Thyroid gland (tissue), 4 donors: ENCODE measurements around the gene SLC32A1. TPM values are rescaled to one million over a fixed set of nuclear protein-coding genes. Genes with fewer than 3 reads are reported as not detected.

Source experiments
- DNase-seq, 2 donors: peaks; one replicate each; pipeline ENCODE4 v3.0.0-alpha.2; 2019
- H3K27ac ChIP-seq, 3 donors: fragments of 200-600 bp; sonication (generic); 1 replicate in 2 of 3; 2 replicates in 1 of 3; pipeline ENCODE4 v1.5.1; 2016 to 2019; ENCODE audit warnings: mild to moderate bottlenecking in 1 of 3, moderate library complexity in 1 of 3
- H3K27me3 ChIP-seq: fragments of 200-600 bp; sonication (generic); one replicate; pipeline ENCODE4 v1.5.1; 2019
- H3K36me3 ChIP-seq, 2 donors: fragments of 200-600 bp; sonication (generic); one replicate each; pipeline ENCODE4 v1.5.1; 2016 to 2019
- H3K4me1 ChIP-seq, 2 donors: fragments of 200-600 bp; sonication (generic); one replicate each; pipeline ENCODE4 v1.5.1; 2017 to 2019
- H3K4me3 ChIP-seq, 3 donors: fragments of 200-600 bp; sonication (generic); replicated peaks in 1 of 3; 1 replicate in 2 of 3; 2 replicates in 1 of 3; pipeline ENCODE4 v1.5.1; 2016; ENCODE audit warnings: mild to moderate bottlenecking in 1 of 3
- H3K9me3 ChIP-seq: fragments of 200-600 bp; sonication (generic); one replicate; pipeline ENCODE4 v1.5.1; 2017
- POLR2A ChIP-seq, 2 donors: fragments of 450-650 bp; IDR thresholded peaks; one replicate each; pipeline ENCODE4 v1.6.1; 2017; ENCODE audit warnings: antibody characterized with exemption in 2 of 2, mild to moderate bottlenecking in 2 of 2, moderate library complexity in 1 of 2
- WGBS, 2 donors: methylation state at CpG; one replicate each; pipeline ENCODE4 v1.1.5; 2017; 5-methylcytosine and 5-hydroxymethylcytosine counted together
- intact Hi-C: fragments of 100-400 bp; cut with DNase I; formaldehyde crosslinking; loops from one replicate; pipeline ENCODE4 v1.15.1; 2023
- small RNA-seq: library from RNA; depleted of rRNA; stranded (forward); fragments of <200 nt; gene quantifications from one replicate; pipeline ENCODE3, GENCODE V24; 2016
- total RNA-seq, 4 donors: library from RNA; depleted of rRNA; stranded (reverse); fragments of >200 nt; gene quantifications; one replicate each; pipeline ENCODE4 v1.2.3, GENCODE V29; 2016
- TF ChIP-seq, protein P1 (sequence below), 6 experiments: fragments of 200-600 bp in 3 of 6; fragments of 450-650 bp in 3 of 6; sonication (generic) in 3 of 6; IDR thresholded peaks; one replicate each; pipeline ENCODE4 v1.5.1; 2016 to 2019; ENCODE audit warnings: antibody characterized with exemption in 6 of 6, mild to moderate bottlenecking in 2 of 6, inconsistent platforms in 1 of 6, moderate library complexity in 1 of 6

Gene SLC32A1
- total RNA-seq, 4 donors from 2014 or later: not detected

DNA sequence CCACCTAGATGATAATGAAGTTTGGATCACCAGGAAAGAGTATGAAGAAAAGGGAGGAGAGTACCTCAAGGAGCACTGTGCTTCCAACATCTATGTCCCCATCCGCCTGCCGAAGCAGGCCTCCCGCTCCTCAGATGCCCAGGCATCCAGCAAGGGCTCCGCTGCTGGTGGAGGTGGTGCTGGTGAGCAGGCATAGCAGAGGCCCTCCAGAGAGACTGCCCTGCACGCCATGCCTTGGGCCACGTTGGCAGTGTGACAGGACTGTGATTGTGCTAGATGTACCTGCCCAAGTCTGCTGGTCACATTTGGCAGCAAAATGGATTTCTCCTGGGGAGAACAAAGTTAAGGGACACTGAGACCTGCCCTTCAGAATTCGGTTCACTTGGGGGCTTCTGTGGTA lies 47.3 kb downstream of the SLC32A1 start:
- Histone ChIP-seq H3K9me3 (no peaks in the 10 kb centered on the region), H3K27ac (no peak overlapping the region), H3K36me3 (peaks cover 36 to 58% of the 10 kb centered on the region in 2 donors), H3K27me3 (no peaks in the 10 kb centered on the region), H3K4me3 (no peak overlapping the region), H3K4me1 (no peaks in the 10 kb centered on the region)
- no peak for DNase-seq
- TF ChIP-seq, protein P1, sequence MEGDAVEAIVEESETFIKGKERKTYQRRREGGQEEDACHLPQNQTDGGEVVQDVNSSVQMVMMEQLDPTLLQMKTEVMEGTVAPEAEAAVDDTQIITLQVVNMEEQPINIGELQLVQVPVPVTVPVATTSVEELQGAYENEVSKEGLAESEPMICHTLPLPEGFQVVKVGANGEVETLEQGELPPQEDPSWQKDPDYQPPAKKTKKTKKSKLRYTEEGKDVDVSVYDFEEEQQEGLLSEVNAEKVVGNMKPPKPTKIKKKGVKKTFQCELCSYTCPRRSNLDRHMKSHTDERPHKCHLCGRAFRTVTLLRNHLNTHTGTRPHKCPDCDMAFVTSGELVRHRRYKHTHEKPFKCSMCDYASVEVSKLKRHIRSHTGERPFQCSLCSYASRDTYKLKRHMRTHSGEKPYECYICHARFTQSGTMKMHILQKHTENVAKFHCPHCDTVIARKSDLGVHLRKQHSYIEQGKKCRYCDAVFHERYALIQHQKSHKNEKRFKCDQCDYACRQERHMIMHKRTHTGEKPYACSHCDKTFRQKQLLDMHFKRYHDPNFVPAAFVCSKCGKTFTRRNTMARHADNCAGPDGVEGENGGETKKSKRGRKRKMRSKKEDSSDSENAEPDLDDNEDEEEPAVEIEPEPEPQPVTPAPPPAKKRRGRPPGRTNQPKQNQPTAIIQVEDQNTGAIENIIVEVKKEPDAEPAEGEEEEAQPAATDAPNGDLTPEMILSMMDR (IDR thresholded peaks at IDR 0.05): no peak
- no peak for TF ChIP-seq POLR2A (IDR thresholded peaks at IDR 0.05)
- WGBS, 2 donors: 96 to 98% methylated on average over 5 to 7 of the region's 7 CpGs
- intact Hi-C loops: no loop called here

GRCh38 chr20:38774167-38774566 lies 49.9 kb downstream of the SLC32A1 start:
- Histone ChIP-seq H3K9me3 (no peaks in the 10 kb centered on the region), H3K27ac (no peak overlapping the region), H3K36me3 (peaks cover 29 to 40% of the 10 kb centered on the region in 2 donors), H3K4me3 (no peak overlapping the region), H3K4me1 (no peaks in the 10 kb centered on the region), H3K27me3 (no peaks in the 10 kb centered on the region)
- intact Hi-C loops: no loop called here
- no peak for TF ChIP-seq POLR2A (IDR thresholded peaks at IDR 0.05)
- TF ChIP-seq, protein P1 (IDR thresholded peaks at IDR 0.05): no peak
- 73 to 99% methylated on average over 2 of the region's 2 CpGs for WGBS, 2 donors
- DNase-seq: no peak

DNA sequence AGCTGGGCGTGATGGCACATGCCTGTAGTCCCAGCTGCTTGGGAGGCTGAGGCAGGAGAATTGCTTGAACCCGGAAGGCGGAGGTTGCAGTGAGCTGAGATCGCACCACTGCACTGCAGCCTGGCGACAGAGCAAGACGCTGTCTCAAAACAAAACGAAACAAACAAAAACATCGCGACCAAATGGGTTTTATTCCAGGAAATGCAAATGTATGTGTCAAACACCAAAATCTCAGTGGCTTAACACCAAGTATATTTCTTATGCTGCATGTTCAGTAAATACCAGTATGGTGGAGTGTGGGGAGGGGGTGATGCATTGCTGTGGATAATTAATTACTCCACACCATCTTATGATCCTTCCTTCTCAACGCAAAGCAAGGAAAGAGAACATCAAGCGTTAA lies 52.1 kb downstream of the SLC32A1 start:
- Histone ChIP-seq H3K9me3 (no peaks in the 10 kb centered on the region), H3K27ac (no peak overlapping the region), H3K36me3 (peaks cover 28 to 31% of the 10 kb centered on the region in 2 donors), H3K4me3 (no peak overlapping the region), H3K4me1 (no peaks in the 10 kb centered on the region), H3K27me3 (no peaks in the 10 kb centered on the region)
- TF ChIP-seq, protein P1 (IDR thresholded peaks at IDR 0.05): no peak
- no peak for TF ChIP-seq POLR2A (IDR thresholded peaks at IDR 0.05)
- intact Hi-C loops: no loop called here
- WGBS, 2 donors: 96% methylated on average over 11 of the region's 11 CpGs
- DNase-seq: no peak

Small RNA genes lying within 50 kb of the gene (small RNA-seq; reads per million reads assigned to genes)
- not detected for gene RF00017

Other genes starting within 250 kb of the SLC32A1 start
- 1 to 10 TPM in 1 of 4 donors, not detected in 3; 1.6 TPM for gene ADIG, start 143.3 kb upstream of the SLC32A1 start, total RNA-seq
- under 1 TPM in 1 of 4 donors, not detected in 3; 0.11 TPM for gene ARHGAP40, start 122.7 kb upstream of the SLC32A1 start, total RNA-seq
- gene ACTR5, start 24.0 kb downstream of the SLC32A1 start, total RNA-seq: 10 to 100 TPM in 2 of 4 donors, 1 to 10 TPM in 2; 6.9 to 14.4 (median 10.4) TPM
- 10 to 100 TPM in 2 of 4 donors, 1 to 10 TPM in 2; 6.3 to 14.4 (median 9.0) TPM for gene PPP1R16B, start 81.2 kb downstream of the SLC32A1 start, total RNA-seq
- gene FAM83D, start 201.9 kb downstream of the SLC32A1 start, total RNA-seq: 1 to 10 TPM in 1 of 4 donors, under 1 TPM in 3; 0.67 to 3.4 (median 0.86) TPM
- 10 to 100 TPM; 16.1 to 17.9 (median 16.4) TPM for gene DHX35, start 237.9 kb downstream of the SLC32A1 start, total RNA-seq